Ovary (tissue), 9 donors: ENCODE results near the gene ESRP2. TPM values are rescaled to one million over a fixed set of nuclear protein-coding genes. Genes with fewer than 3 reads are reported as not detected.

Experiments
- DNase-seq, 5 donors: peaks; one replicate each; pipeline ENCODE4 v3.0.0-alpha.2; 2019 to 2020
- H3K27ac ChIP-seq, 2 donors: fragments of 200-600 bp; one replicate each; pipeline versions ENCODE4 v1.5.1 to v1.8.0; 2019 to 2022
- H3K27me3 ChIP-seq: fragments of 200-600 bp; one replicate; pipeline ENCODE4 v1.8.0; 2022
- H3K36me3 ChIP-seq: fragments of 200-600 bp; sonication (generic); one replicate; pipeline ENCODE4 v1.5.1; 2019
- H3K4me1 ChIP-seq: one replicate; pipeline ENCODE4 v1.8.1; 2013; ENCODE audit warnings: mild to moderate bottlenecking, moderate library complexity; ENCODE audit not compliant: insufficient read depth
- H3K4me3 ChIP-seq: fragments of 200-600 bp; sonication (generic); one replicate; pipeline ENCODE4 v1.5.1; 2017
- H3K9me3 ChIP-seq, 2 donors: fragments of 200-600 bp in 1 of 2; sonication (generic) in 1 of 2; one replicate each; pipeline versions ENCODE4 v1.5.1 to v1.8.1; 2013 to 2019; ENCODE audit warnings: mild to moderate bottlenecking in 1 of 2, moderate library complexity in 1 of 2
- CTCF ChIP-seq, 3 donors: fragments of 450-650 bp in 2 of 3; fragments of 200-600 bp in 1 of 3; IDR thresholded peaks; one replicate each; pipeline versions ENCODE4 v1.5.1 to v1.8.0; 2016 to 2022; ENCODE audit warnings: antibody characterized with exemption in 3 of 3, mild to moderate bottlenecking in 1 of 3
- EP300 ChIP-seq: sonication (generic); formaldehyde crosslinking; IDR thresholded peaks from one replicate; pipeline ENCODE4 v1.6.1; 2017; ENCODE audit warnings: antibody characterized with exemption
- POLR2A ChIP-seq: fragments of 450-650 bp; IDR thresholded peaks from one replicate; pipeline ENCODE4 v1.6.1; 2017; ENCODE audit warnings: antibody characterized with exemption, mild to moderate bottlenecking, moderate library complexity
- WGBS, 3 donors: extraction: QIAGEN DNeasy Blood & Tissue Kit in 1 of 3; methylation state at CpG; one replicate each; pipeline versions ENCODE4 v1.1.5 to v1.1.7; 2013 to 2017; 5-methylcytosine and 5-hydroxymethylcytosine counted together
- intact Hi-C, 4 donors: fragments of 100-400 bp; cut with DNase I; formaldehyde crosslinking; loops; one replicate each; pipeline versions ENCODE4 v1.11.0 to v1.15.1; 2022 to 2023
- polyA plus RNA-seq, 2 donors: library from polyadenylated mRNA; stranded (reverse); fragments of 200-250 nt in 1 of 2; fragments of 350-450 nt in 1 of 2; fragmentation: Illumina TruSeq in 1 of 2; extraction: RNeasy Lipid Tissue Mini Kit (QIAGEN cat#74804) in 1 of 2; gene quantifications; one replicate each; pipeline ENCODE4 v1.2.3, GENCODE V29; 2013 to 2014
- total RNA-seq, 7 donors: library from RNA; depleted of rRNA in 2 of 7; stranded (reverse); fragments of >200 nt in 2 of 7; fragmentation: NEBNext Ultra II Directional in 3 of 7; extraction: Animal tissue kit (Norgen Biotek cat#: 25700) in 3 of 7; gene quantifications; one replicate each; pipeline versions ENCODE4 v1.1.0 to v1.2.4, GENCODE V29; 2016 to 2023
- donor health status: DM: no; HTN: no; CAD: no; lungs with moderate emphysema.
- donor health status: DM: no; HTN: no; CAD: no.
- donor health status: Bipolar disorder and iron deficiency.
- donor health status: DM: yes; HTN: yes; CAD: no.
- donor health status: DM: no; HTN: no; CAD: no.
- donor health status: DM: yes; HTN: yes; CAD: no.

The ESRP2 gene
- total and polyA plus RNA-seq, 9 donors = 0.17 to 13.8 (median 1.5) TPM

DNA sequence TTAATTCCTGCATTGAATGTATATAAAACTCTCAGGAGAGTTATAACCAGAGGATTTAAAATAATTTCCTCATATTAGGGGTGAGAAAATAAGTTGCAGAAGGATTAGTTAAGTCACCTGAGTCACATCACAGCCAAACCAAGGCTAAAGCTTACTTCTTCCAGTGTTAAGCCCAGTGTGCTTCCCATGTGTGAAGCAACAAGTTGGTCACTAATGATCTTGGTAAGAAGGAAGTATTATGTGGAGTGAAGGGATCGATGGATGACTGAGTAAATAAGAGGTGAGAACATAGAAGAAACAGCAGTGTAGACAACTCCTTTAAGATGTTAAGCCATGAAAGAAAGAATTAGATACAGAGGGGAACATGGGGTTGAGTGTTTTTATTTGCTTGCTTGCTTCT lies 20.6 kb downstream of the ESRP2 start:
- Histone ChIP-seq H3K4me3 (no peak overlapping the region), H3K27ac (no peak overlapping the region), H3K27me3 (no peaks in the 10 kb centered on the region), H3K4me1 (no peaks in the 10 kb centered on the region), H3K36me3 (no peaks in the 10 kb centered on the region), H3K9me3 (no peaks in the 10 kb centered on the region)
- 86 to 100% (median 100%) methylated on average over 1 of the region's 1 CpG for WGBS, 3 donors
- no peak for DNase-seq
- intact Hi-C loops = no loop called here
- TF ChIP-seq POLR2A (no peak), CTCF (IDR thresholded peaks at IDR 0.05) (no peak), EP300 (no peak)

DNA sequence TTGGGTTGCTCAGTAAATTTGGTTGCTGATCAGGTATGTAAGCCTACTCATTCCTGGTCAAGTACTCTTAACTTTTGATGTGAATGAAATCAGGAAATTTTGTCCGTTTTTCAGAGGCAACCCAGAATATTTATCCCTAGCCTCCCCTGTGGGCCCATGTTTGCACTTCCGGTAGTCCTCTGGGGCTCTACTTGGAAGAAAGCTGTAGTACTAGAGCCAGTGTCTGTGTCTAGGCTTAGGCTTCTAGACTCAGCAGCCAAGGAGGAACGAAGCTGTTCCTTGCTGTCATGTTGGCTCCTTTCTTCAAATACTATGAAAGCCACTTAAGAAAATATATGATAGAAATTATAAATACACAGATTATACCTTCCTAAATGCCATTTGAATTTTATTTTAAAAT lies 21.2 kb downstream of the ESRP2 start:
- H3K4me3 ChIP-seq = no peak overlapping the region
- intact Hi-C loops = no loop called here
- TF ChIP-seq EP300 = no peak
- TF ChIP-seq CTCF (IDR thresholded peaks at IDR 0.05) = no peak
- no peak overlapping the region for H3K27ac ChIP-seq
- H3K9me3 ChIP-seq = no peaks in the 10 kb centered on the region
- 80 to 91% (median 84%) methylated on average over 3 of the region's 3 CpGs for WGBS, 3 donors
- no peaks in the 10 kb centered on the region for H3K27me3 ChIP-seq
- H3K36me3 ChIP-seq = no peaks in the 10 kb centered on the region
- DNase-seq = no peak
- H3K4me1 ChIP-seq = no peaks in the 10 kb centered on the region

GRCh38 chr16:68206245-68206644 lies 29.7 kb downstream of the ESRP2 start:
- TF ChIP-seq POLR2A (no peak), CTCF (IDR thresholded peaks at IDR 0.05) (no peak)
- Histone ChIP-seq H3K27ac (no peak overlapping the region), H3K4me3 (no peak overlapping the region), H3K36me3 (no peaks in the 10 kb centered on the region), H3K9me3 (no peaks in the 10 kb centered on the region), H3K4me1 (no peaks in the 10 kb centered on the region), H3K27me3 (no peaks in the 10 kb centered on the region)
- intact Hi-C loops = no loop called here
- no peak for DNase-seq
- 88 to 93% (median 90%) methylated on average over 2 of the region's 2 CpGs for WGBS, 3 donors

- intact Hi-C loops = no loop called here
- Histone ChIP-seq H3K9me3 (no peaks in the 10 kb centered on the region), H3K27ac (no peak overlapping the region), H3K27me3 (no peaks in the 10 kb centered on the region), H3K4me1 (no peaks in the 10 kb centered on the region), H3K36me3 (no peaks in the 10 kb centered on the region), H3K4me3 (no peak overlapping the region)
- TF ChIP-seq CTCF (IDR thresholded peaks at IDR 0.05) (no peak), POLR2A (no peak), EP300 (no peak)
- no peak for DNase-seq
Observed at GRCh38 chr16:68202091-68202519, 33.8 kb downstream of the ESRP2 start.
